22Rv1 (cell line): Measurements from ENCODE around the gene SLC1A1.

Experiments used
- ZFX ChIP-seq: fragments of 450-650 bp; IDR thresholded peaks from 2 replicates; pipeline ENCODE4 v1.6.1; 2017; ENCODE audit warnings: antibody characterized with exemption, borderline replicate concordance
- TF ChIP-seq, protein P1 (sequence below): fragments of 450-650 bp; IDR thresholded peaks from 2 replicates; pipeline ENCODE4 v1.5.1; 2017; ENCODE audit warnings: mild to moderate bottlenecking

DNA sequence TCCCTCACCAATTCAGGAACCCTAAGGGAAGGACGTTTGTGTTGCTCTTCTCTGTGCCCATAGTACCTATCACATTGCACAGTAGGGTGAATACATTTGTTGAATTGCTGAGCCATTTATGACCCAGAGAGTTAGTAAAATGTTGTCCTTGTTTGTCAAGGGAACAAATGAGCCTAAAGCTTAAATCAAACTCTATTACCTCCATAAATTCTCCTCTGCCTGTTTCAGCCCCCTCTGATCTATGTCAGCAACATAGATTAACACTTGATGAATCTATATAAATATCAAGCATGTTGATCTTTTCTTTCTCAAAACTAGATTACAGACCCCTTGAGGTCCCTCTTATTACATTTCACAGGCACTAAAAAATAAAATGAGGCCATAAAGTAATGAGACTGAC lies 7.1 kb downstream of the SLC1A1 start:
- TF ChIP-seq, protein P1, sequence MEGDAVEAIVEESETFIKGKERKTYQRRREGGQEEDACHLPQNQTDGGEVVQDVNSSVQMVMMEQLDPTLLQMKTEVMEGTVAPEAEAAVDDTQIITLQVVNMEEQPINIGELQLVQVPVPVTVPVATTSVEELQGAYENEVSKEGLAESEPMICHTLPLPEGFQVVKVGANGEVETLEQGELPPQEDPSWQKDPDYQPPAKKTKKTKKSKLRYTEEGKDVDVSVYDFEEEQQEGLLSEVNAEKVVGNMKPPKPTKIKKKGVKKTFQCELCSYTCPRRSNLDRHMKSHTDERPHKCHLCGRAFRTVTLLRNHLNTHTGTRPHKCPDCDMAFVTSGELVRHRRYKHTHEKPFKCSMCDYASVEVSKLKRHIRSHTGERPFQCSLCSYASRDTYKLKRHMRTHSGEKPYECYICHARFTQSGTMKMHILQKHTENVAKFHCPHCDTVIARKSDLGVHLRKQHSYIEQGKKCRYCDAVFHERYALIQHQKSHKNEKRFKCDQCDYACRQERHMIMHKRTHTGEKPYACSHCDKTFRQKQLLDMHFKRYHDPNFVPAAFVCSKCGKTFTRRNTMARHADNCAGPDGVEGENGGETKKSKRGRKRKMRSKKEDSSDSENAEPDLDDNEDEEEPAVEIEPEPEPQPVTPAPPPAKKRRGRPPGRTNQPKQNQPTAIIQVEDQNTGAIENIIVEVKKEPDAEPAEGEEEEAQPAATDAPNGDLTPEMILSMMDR: no peak
- no peak for TF ChIP-seq ZFX
